GM10266 (cell line): ENCODE measurements around the gene DCST2.

ENCODE experiments used
- DNase-seq: peaks from one replicate; pipeline ENCODE4 v3.0.0; 2012; ENCODE audit errors: extremely low spot score
- TF ChIP-seq, protein P1 (sequence below): IDR thresholded peaks from 2 replicates; pipeline ENCODE4 v1.5.1; 2012; ENCODE audit warnings: mild to moderate bottlenecking, low read depth; ENCODE audit not compliant: control insufficient read depth, insufficient read depth; ENCODE audit errors: missing control alignments

The DCST2 gene

GRCh38 chr1:155073377-155074242, 40.0 kb upstream of the DCST2 start:
- TF ChIP-seq, protein P1, sequence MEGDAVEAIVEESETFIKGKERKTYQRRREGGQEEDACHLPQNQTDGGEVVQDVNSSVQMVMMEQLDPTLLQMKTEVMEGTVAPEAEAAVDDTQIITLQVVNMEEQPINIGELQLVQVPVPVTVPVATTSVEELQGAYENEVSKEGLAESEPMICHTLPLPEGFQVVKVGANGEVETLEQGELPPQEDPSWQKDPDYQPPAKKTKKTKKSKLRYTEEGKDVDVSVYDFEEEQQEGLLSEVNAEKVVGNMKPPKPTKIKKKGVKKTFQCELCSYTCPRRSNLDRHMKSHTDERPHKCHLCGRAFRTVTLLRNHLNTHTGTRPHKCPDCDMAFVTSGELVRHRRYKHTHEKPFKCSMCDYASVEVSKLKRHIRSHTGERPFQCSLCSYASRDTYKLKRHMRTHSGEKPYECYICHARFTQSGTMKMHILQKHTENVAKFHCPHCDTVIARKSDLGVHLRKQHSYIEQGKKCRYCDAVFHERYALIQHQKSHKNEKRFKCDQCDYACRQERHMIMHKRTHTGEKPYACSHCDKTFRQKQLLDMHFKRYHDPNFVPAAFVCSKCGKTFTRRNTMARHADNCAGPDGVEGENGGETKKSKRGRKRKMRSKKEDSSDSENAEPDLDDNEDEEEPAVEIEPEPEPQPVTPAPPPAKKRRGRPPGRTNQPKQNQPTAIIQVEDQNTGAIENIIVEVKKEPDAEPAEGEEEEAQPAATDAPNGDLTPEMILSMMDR, result no peak
- DNase-seq, result no peak

GRCh38 chr1:155072531-155073289, 39.1 kb upstream of the DCST2 start:
- DNase-seq, result no peak
- TF ChIP-seq, protein P1, result no peak

DNA sequence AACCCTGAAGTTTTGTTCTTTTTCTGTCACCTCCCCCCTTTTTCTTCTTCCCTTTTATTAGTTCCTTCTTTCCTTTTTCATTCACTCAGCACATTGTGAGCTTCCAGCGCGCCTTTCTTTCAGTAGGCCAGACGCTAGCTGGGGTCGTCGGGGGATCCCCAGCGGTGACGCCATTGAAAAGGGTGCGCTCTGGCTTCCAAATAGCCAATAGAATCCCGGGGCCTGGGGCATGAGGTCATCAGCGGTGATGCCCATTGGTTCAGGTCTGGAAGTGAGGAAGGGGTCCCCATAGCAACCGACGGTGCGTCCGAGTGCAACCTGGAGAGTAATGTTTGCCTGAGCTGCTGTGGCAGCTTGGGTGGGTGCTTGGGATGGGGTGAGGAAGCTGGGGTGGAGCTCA, 38.1 kb upstream of the DCST2 start:
- TF ChIP-seq, protein P1, result no peak

DNA sequence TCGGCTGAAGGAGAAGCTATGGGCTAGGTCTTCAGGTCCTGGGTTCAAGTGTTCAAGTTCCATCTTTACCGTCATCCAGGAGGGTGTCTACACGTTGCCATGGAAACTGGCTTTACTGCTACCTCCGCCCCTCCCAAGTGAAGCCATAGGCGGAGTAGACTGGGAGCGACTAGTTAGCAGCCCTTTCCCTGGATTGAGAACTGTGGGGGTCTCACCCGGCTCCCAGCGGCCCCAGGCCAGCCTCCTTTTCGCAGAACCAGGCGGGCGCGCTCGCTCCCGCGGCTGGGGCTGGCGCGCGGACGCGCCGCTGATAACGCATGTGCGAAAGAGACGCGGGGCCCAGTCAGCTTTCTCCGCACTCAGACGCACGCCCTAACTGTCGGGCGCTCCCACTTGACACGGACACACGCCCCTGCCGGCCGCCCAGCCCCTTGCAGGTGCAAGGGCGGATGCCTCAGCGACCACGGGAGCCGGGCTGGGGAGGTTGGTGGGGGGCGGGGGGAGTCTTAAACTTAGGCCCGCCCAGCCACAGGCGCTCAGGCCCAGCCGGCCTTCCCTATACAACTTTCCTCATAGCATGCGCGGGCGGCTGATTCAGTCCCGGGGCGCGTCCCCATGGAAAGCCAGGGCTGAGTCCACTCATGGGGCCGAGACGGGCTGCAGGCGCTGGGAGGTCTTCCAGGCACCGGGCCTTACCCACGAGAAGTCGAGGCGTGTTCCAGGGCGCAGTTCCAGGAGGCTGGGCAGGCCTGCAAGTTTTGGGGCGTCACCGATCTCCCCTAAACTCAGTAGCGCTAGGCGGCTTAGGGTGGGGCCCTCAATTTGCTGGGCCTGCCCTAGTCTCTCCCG, 37.4 kb upstream of the DCST2 start:
- TF ChIP-seq, protein P1, result peak; percentile 53
- peak; percentile 84 for DNase-seq

More for the DNA sequence above, 38.1 kb upstream of the DCST2 start:
- DNase-seq, result no peak

DNA sequence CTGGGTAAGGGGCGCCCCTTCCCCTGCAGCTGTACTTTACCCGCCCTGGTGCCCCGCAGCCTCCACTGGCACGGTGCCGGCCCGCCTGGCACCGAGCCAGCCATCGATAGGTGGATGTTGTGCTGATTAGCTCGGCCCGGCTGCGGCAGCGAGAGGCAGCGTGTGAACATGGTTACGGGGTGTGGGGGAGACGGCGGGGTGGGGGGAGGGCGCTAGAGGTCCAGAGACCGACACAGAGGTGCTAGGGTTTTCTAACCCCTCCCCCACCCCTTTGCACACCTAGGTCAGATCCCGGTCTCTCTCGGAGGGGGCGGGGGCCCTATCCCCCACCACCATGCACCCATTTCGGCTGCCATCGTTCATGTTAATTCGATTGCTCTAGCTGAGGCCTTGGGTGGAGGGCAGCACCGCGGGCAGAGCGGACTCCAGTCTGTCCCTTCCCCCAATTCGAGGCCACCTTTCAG, 36.6 kb upstream of the DCST2 start:
- TF ChIP-seq, protein P1, result no peak
- DNase-seq, result no peak

DNA sequence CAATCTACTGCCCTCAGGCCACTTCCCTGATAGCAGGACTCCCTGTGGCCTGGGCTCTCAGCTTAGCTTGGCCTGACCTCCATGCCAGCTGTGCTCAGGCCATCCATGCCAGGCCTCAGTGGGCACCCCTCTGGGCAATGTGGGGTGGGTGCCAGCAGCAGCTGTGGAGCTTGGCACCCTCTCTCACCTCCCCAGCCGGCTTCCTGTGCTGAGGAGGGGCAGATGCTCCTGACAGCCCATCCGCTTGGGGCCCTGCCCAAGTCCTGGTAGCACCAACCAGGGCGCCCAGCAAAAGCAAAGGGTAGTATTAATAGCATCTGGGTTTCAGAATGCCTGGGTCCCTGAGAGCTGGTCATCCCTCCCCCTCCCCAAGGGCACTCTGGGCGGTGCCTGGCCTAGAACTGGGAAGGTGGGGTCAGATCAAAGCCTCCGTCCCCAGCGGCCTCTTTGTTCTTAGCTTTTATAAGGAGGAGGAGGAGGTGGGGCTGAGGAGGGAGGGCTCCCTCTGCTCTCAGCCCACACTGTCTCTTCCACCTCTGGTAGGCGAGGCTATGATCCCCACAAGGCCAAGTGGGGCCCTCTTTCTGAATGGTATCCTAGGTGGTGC, 36.1 kb upstream of the DCST2 start:
- TF ChIP-seq, protein P1, result no peak

More for the DNA sequence above, 36.1 kb upstream of the DCST2 start:
- no peak for DNase-seq
